ENCODE measurements around the gene XRCC4.

DNA sequence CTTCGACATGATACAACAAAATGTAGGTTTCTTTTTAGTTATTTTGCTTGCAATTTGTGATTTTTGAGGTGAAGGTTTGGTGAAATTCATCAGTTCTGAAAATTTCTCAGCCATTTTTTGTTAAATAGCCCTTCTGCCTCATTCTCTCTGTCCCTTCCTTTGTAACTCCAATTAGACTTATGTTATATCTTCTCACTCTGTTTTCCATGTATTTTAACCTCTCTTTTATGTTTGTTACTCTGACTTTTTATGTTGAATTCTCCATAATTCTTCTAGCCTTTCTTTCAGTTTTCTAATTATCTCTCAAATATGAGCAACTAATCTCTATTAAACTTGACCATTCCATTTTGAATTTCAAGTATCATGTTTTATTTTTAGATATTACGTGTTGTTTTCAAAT lies 222.0 kb downstream of the XRCC4 start:
- TF ChIP-seq EZH2 (IDR thresholded peaks at IDR 0.05; ENCODE audit: borderline replicate concordance, insufficient read depth, low read length, poor library complexity, severe bottlenecking) = no peak
- TF ChIP-seq POLR2AphosphoS5 (IDR thresholded peaks at IDR 0.05) = no peak
- TF ChIP-seq, protein P1, sequence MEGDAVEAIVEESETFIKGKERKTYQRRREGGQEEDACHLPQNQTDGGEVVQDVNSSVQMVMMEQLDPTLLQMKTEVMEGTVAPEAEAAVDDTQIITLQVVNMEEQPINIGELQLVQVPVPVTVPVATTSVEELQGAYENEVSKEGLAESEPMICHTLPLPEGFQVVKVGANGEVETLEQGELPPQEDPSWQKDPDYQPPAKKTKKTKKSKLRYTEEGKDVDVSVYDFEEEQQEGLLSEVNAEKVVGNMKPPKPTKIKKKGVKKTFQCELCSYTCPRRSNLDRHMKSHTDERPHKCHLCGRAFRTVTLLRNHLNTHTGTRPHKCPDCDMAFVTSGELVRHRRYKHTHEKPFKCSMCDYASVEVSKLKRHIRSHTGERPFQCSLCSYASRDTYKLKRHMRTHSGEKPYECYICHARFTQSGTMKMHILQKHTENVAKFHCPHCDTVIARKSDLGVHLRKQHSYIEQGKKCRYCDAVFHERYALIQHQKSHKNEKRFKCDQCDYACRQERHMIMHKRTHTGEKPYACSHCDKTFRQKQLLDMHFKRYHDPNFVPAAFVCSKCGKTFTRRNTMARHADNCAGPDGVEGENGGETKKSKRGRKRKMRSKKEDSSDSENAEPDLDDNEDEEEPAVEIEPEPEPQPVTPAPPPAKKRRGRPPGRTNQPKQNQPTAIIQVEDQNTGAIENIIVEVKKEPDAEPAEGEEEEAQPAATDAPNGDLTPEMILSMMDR (IDR thresholded peaks at IDR 0.05; ENCODE audit: poor library complexity, severe bottlenecking) = no peak
- no peak for TF ChIP-seq SMC3 (conservative IDR thresholded peaks at IDR 0.05; ENCODE audit: poor library complexity)
